Activated CD8-positive, alpha-beta memory T cell treated with anti-CD3 and anti-CD28 coated beads for 36 hours (primary cell): ENCODE data around the gene GRIP2. TPM values are rescaled to one million over a fixed set of nuclear protein-coding genes. Genes with fewer than 3 reads are reported as not detected.

ENCODE experiments used
- total RNA-seq, 2 experiments: library from RNA; stranded (reverse); gene quantifications; one replicate each; pipeline ENCODE4 v1.2.3, GENCODE V29; 2021

Gene GRIP2
- total RNA-seq, 2 experiments from 2014 or later = not detected

Other genes with a start within 250 kb of the GRIP2 start
- 10 to 100 TPM; 44.2 to 46.4 TPM for gene SLC6A6, start 137.7 kb downstream of the GRIP2 start, total RNA-seq
- 10 to 100 TPM; 12.6 to 15.3 TPM for gene CCDC174, start 111.4 kb upstream of the GRIP2 start, total RNA-seq
- under 1 TPM in 1 of 2 experiments, not detected in 1; 0.08 TPM for gene C3orf20, start 134.8 kb upstream of the GRIP2 start, total RNA-seq